CD14-positive monocyte (primary cell): ENCODE data around the gene DMBX1. TPM values are rescaled to one million over a fixed set of nuclear protein-coding genes. Genes with fewer than 3 reads are reported as not detected.

Experiments used
- DNase-seq, 3 donors: peaks; one replicate each; pipeline ENCODE4 v3.0.0-alpha.2; 2011 to 2022
- H2AFZ ChIP-seq: 2 replicates; pipeline ENCODE4 v1.6.0; 2012; ENCODE audit warnings: mild to moderate bottlenecking, low read depth, low read length, inconsistent platforms; ENCODE audit not compliant: insufficient read depth, poor library complexity, severe bottlenecking
- H3K27ac ChIP-seq, 2 donors: 1 replicate in 1 of 2; 2 replicates in 1 of 2; pipeline ENCODE4 v1.5.1; 2012 to 2013; ENCODE audit warnings: low read length in 2 of 2, control low read depth in 1 of 2, inconsistent platforms in 1 of 2, low read depth in 1 of 2, mild to moderate bottlenecking in 1 of 2
- H3K27me3 ChIP-seq, 2 donors: one replicate each; pipeline versions ENCODE4 v1.6.0 to v1.6.1; 2011 to 2013; ENCODE audit warnings: low read length in 2 of 2; ENCODE audit not compliant: control insufficient read depth in 2 of 2, insufficient read depth in 2 of 2
- H3K36me3 ChIP-seq, 2 donors: replicated peaks in 1 of 2; 1 replicate in 1 of 2; 2 replicates in 1 of 2; pipeline versions ENCODE4 v1.5.1 to v1.6.1; 2012 to 2013; ENCODE audit warnings: low read length in 2 of 2, control low read depth in 1 of 2, inconsistent platforms in 1 of 2, mild to moderate bottlenecking in 1 of 2; ENCODE audit not compliant: insufficient read depth in 2 of 2, control insufficient read depth in 1 of 2
- H3K4me1 ChIP-seq, 2 donors: 1 replicate in 1 of 2; 2 replicates in 1 of 2; pipeline versions ENCODE4 v1.5.1 to v1.6.1; 2012 to 2013; ENCODE audit warnings: low read length in 2 of 2, control low read depth in 1 of 2, inconsistent platforms in 1 of 2, mild to moderate bottlenecking in 1 of 2, moderate library complexity in 1 of 2; ENCODE audit not compliant: insufficient read depth in 2 of 2, control insufficient read depth in 1 of 2
- H3K4me2 ChIP-seq: replicated peaks from 2 replicates; pipeline ENCODE3; 2012; ENCODE audit warnings: low read length, moderate library complexity, mild to moderate bottlenecking; ENCODE audit not compliant: poor library complexity, severe bottlenecking; ENCODE audit errors: extremely low read depth
- H3K4me3 ChIP-seq, 3 experiments: fragments of 200-600 bp in 1 of 3; sonication (generic) in 1 of 3; replicated peaks in 1 of 3; 1 replicate in 2 of 3; 2 replicates in 1 of 3; pipeline ENCODE4 v1.5.1; 2011 to 2013; ENCODE audit warnings: low read length in 3 of 3, mild to moderate bottlenecking in 3 of 3, control low read depth in 2 of 3, low read depth in 2 of 3, inconsistent platforms in 1 of 3, moderate library complexity in 1 of 3
- H3K79me2 ChIP-seq: 2 replicates; pipeline ENCODE4 v1.6.0; 2012; ENCODE audit warnings: mild to moderate bottlenecking, control low read depth, inconsistent platforms, low read length, moderate library complexity; ENCODE audit not compliant: insufficient read depth
- H3K9ac ChIP-seq: 2 replicates; pipeline ENCODE4 v1.6.0; 2017; ENCODE audit warnings: low read length, mild to moderate bottlenecking; ENCODE audit not compliant: insufficient read depth, poor library complexity, severe bottlenecking
- H3K9me3 ChIP-seq, 2 donors: replicated peaks in 1 of 2; 1 replicate in 1 of 2; 2 replicates in 1 of 2; pipeline versions ENCODE4 v1.5.1 to v1.6.1; 2012 to 2013; ENCODE audit warnings: low read length in 2 of 2, control low read depth in 1 of 2; ENCODE audit not compliant: control insufficient read depth in 1 of 2, insufficient read depth in 1 of 2
- H4K20me1 ChIP-seq: 2 replicates; pipeline ENCODE4 v1.6.0; 2012; ENCODE audit warnings: mild to moderate bottlenecking, low read length, control low read depth, moderate library complexity; ENCODE audit not compliant: insufficient read depth
- H3K27ac Mint-ChIP-seq, 7 donors: one replicate each; pipeline ENCODE4 v1.8.0; 2020; ENCODE audit warnings: mild to moderate bottlenecking in 7 of 7, mixed read lengths in 7 of 7, moderate library complexity in 6 of 7, inconsistent platforms in 2 of 7
- H3K27me3 Mint-ChIP-seq, 3 donors: one replicate each; pipeline ENCODE4 v1.8.0; 2021 to 2022; ENCODE audit warnings: low read depth in 3 of 3, mild to moderate bottlenecking in 3 of 3, mixed read lengths in 3 of 3, moderate library complexity in 3 of 3, inconsistent platforms in 1 of 3
- H3K36me3 Mint-ChIP-seq, 2 donors: one replicate each; pipeline ENCODE4 v1.8.0; 2020; ENCODE audit warnings: mixed read lengths in 2 of 2, inconsistent platforms in 1 of 2, mild to moderate bottlenecking in 1 of 2
- H3K4me1 Mint-ChIP-seq: one replicate; pipeline ENCODE4 v1.8.0; 2020; ENCODE audit warnings: mild to moderate bottlenecking, mixed read lengths
- H3K4me3 Mint-ChIP-seq, 2 donors: one replicate each; pipeline ENCODE4 v1.8.0; 2020; ENCODE audit warnings: mild to moderate bottlenecking in 2 of 2, mixed read lengths in 2 of 2, moderate library complexity in 1 of 2
- H3K9me3 Mint-ChIP-seq, 7 donors: one replicate each; pipeline ENCODE4 v1.8.0; 2020 to 2022; ENCODE audit warnings: mixed read lengths in 7 of 7, mild to moderate bottlenecking in 6 of 7, moderate library complexity in 6 of 7, inconsistent platforms in 2 of 7
- CTCF ChIP-seq: fragments of 200-600 bp; IDR thresholded peaks from one replicate; pipeline ENCODE4 v1.8.0; 2022; ENCODE audit warnings: antibody characterized with exemption, mild to moderate bottlenecking
- WGBS: methylation state at CpG from one replicate; pipeline ENCODE4 v1.1.5; 2013; ENCODE audit warnings: missing lambda C conversion rate; ENCODE audit not compliant: insufficient coverage; 5-methylcytosine and 5-hydroxymethylcytosine counted together
- intact Hi-C, 2 donors: fragments of 100-400 bp; cut with micrococcal nuclease; formaldehyde crosslinking; loops; one replicate each; pipeline versions ENCODE4 v1.15.0 to v1.15.1; 2023
- polyA plus RNA-seq, 3 donors: library from polyadenylated mRNA; depleted of rRNA in 1 of 3; unstranded in 2 of 3; stranded (reverse) in 1 of 3; fragments of 300-500 nt in 2 of 3; fragments of >200 nt in 1 of 3; fragmentation: Illumina TruSeq in 2 of 3; gene quantifications; 1 replicate in 2 of 3; 2 replicates in 1 of 3; pipeline ENCODE4 v1.2.3, GENCODE V29; 2012 to 2021

The DMBX1 gene
- polyA plus RNA-seq, 3 donors: not detected

GRCh38 chr1:46456411-46456963 lies 33.1 kb upstream of the DMBX1 start:
- peaks cover 0 to 37% of the 10 kb centered on the region in 2 donors for H3K27me3 ChIP-seq
- H3K27me3 Mint-ChIP-seq: peaks cover 17 to 64% (median 28%) of the 10 kb centered on the region in 3 donors
- TF ChIP-seq CTCF: no peak

GRCh38 chr1:46457178-46457577 lies 32.5 kb upstream of the DMBX1 start:
- Histone ChIP-seq H3K9ac (no peak overlapping the region), H3K4me2 (no peak overlapping the region), H3K4me1 (no peaks in the 10 kb centered on the region), H3K79me2 (no peaks in the 10 kb centered on the region), H4K20me1 (no peaks in the 10 kb centered on the region), H3K4me3 (no peak overlapping the region), H3K27ac (no peak overlapping the region), H3K27me3 (peaks cover 0 to 39% of the 10 kb centered on the region in 2 donors), H2AFZ (no peak overlapping the region), H3K9me3 (no peaks in the 10 kb centered on the region), H3K36me3 (no peaks in the 10 kb centered on the region)
- 84% methylated on average over 3 of the region's 6 CpGs for WGBS
- H3K36me3 Mint-ChIP-seq: no peaks in the 10 kb centered on the region
- no peak overlapping the region for H3K27ac Mint-ChIP-seq
- intact Hi-C loops: no loop called here
- peaks cover 16 to 65% (median 30%) of the 10 kb centered on the region in 3 donors for H3K27me3 Mint-ChIP-seq
- no peak for DNase-seq
- TF ChIP-seq CTCF: no peak
- no peaks in the 10 kb centered on the region for H3K9me3 Mint-ChIP-seq
- H3K4me1 Mint-ChIP-seq: no peaks in the 10 kb centered on the region
- no peak overlapping the region for H3K4me3 Mint-ChIP-seq

More at GRCh38 chr1:46456411-46456963, 33.1 kb upstream of the DMBX1 start:
- intact Hi-C loops: no loop called here
- H3K36me3 ChIP-seq: no peaks in the 10 kb centered on the region
- Mint-ChIP-seq H3K4me3 (no peak overlapping the region), H3K27ac (no peak overlapping the region), H3K36me3 (no peaks in the 10 kb centered on the region), H3K9me3 (no peaks in the 10 kb centered on the region), H3K4me1 (no peaks in the 10 kb centered on the region)
- H3K4me2 ChIP-seq: no peak overlapping the region
- H4K20me1 ChIP-seq: no peaks in the 10 kb centered on the region
- no peaks in the 10 kb centered on the region for H3K4me1 ChIP-seq
- no peak for DNase-seq
- H3K79me2 ChIP-seq: no peaks in the 10 kb centered on the region
- 91% methylated on average over 4 of the region's 5 CpGs for WGBS
- no peak overlapping the region for H2AFZ ChIP-seq
- no peak overlapping the region for H3K27ac ChIP-seq
- H3K9ac ChIP-seq: no peak overlapping the region
- no peaks in the 10 kb centered on the region for H3K9me3 ChIP-seq
- no peak overlapping the region for H3K4me3 ChIP-seq
